CD14-positive monocyte (primary cell): ENCODE results near the gene SERPINB4. TPM values are rescaled to one million over a fixed set of nuclear protein-coding genes. Genes with fewer than 3 reads are reported as not detected.

Source experiments
- DNase-seq, 3 donors: peaks; one replicate each; pipeline ENCODE4 v3.0.0-alpha.2; 2011 to 2022
- H2AFZ ChIP-seq: 2 replicates; pipeline ENCODE4 v1.6.0; 2012; ENCODE audit warnings: mild to moderate bottlenecking, low read depth, low read length, inconsistent platforms; ENCODE audit not compliant: insufficient read depth, poor library complexity, severe bottlenecking
- H3K27ac ChIP-seq, 2 donors: 1 replicate in 1 of 2; 2 replicates in 1 of 2; pipeline ENCODE4 v1.5.1; 2012 to 2013; ENCODE audit warnings: low read length in 2 of 2, control low read depth in 1 of 2, inconsistent platforms in 1 of 2, low read depth in 1 of 2, mild to moderate bottlenecking in 1 of 2
- H3K27me3 ChIP-seq, 2 donors: one replicate each; pipeline versions ENCODE4 v1.6.0 to v1.6.1; 2011 to 2013; ENCODE audit warnings: low read length in 2 of 2; ENCODE audit not compliant: control insufficient read depth in 2 of 2, insufficient read depth in 2 of 2
- H3K36me3 ChIP-seq, 2 donors: replicated peaks in 1 of 2; 1 replicate in 1 of 2; 2 replicates in 1 of 2; pipeline versions ENCODE4 v1.5.1 to v1.6.1; 2012 to 2013; ENCODE audit warnings: low read length in 2 of 2, control low read depth in 1 of 2, inconsistent platforms in 1 of 2, mild to moderate bottlenecking in 1 of 2; ENCODE audit not compliant: insufficient read depth in 2 of 2, control insufficient read depth in 1 of 2
- H3K4me1 ChIP-seq, 2 donors: 1 replicate in 1 of 2; 2 replicates in 1 of 2; pipeline versions ENCODE4 v1.5.1 to v1.6.1; 2012 to 2013; ENCODE audit warnings: low read length in 2 of 2, control low read depth in 1 of 2, inconsistent platforms in 1 of 2, mild to moderate bottlenecking in 1 of 2, moderate library complexity in 1 of 2; ENCODE audit not compliant: insufficient read depth in 2 of 2, control insufficient read depth in 1 of 2
- H3K4me2 ChIP-seq: replicated peaks from 2 replicates; pipeline ENCODE3; 2012; ENCODE audit warnings: low read length, moderate library complexity, mild to moderate bottlenecking; ENCODE audit not compliant: poor library complexity, severe bottlenecking; ENCODE audit errors: extremely low read depth
- H3K4me3 ChIP-seq, 3 experiments: fragments of 200-600 bp in 1 of 3; sonication (generic) in 1 of 3; replicated peaks in 1 of 3; 1 replicate in 2 of 3; 2 replicates in 1 of 3; pipeline ENCODE4 v1.5.1; 2011 to 2013; ENCODE audit warnings: low read length in 3 of 3, mild to moderate bottlenecking in 3 of 3, control low read depth in 2 of 3, low read depth in 2 of 3, inconsistent platforms in 1 of 3, moderate library complexity in 1 of 3
- H3K79me2 ChIP-seq: 2 replicates; pipeline ENCODE4 v1.6.0; 2012; ENCODE audit warnings: mild to moderate bottlenecking, control low read depth, inconsistent platforms, low read length, moderate library complexity; ENCODE audit not compliant: insufficient read depth
- H3K9ac ChIP-seq: 2 replicates; pipeline ENCODE4 v1.6.0; 2017; ENCODE audit warnings: low read length, mild to moderate bottlenecking; ENCODE audit not compliant: insufficient read depth, poor library complexity, severe bottlenecking
- H3K9me3 ChIP-seq, 2 donors: replicated peaks in 1 of 2; 1 replicate in 1 of 2; 2 replicates in 1 of 2; pipeline versions ENCODE4 v1.5.1 to v1.6.1; 2012 to 2013; ENCODE audit warnings: low read length in 2 of 2, control low read depth in 1 of 2; ENCODE audit not compliant: control insufficient read depth in 1 of 2, insufficient read depth in 1 of 2
- H4K20me1 ChIP-seq: 2 replicates; pipeline ENCODE4 v1.6.0; 2012; ENCODE audit warnings: mild to moderate bottlenecking, low read length, control low read depth, moderate library complexity; ENCODE audit not compliant: insufficient read depth
- H3K27ac Mint-ChIP-seq, 7 donors: one replicate each; pipeline ENCODE4 v1.8.0; 2020; ENCODE audit warnings: mild to moderate bottlenecking in 7 of 7, mixed read lengths in 7 of 7, moderate library complexity in 6 of 7, inconsistent platforms in 2 of 7
- H3K27me3 Mint-ChIP-seq, 3 donors: one replicate each; pipeline ENCODE4 v1.8.0; 2021 to 2022; ENCODE audit warnings: low read depth in 3 of 3, mild to moderate bottlenecking in 3 of 3, mixed read lengths in 3 of 3, moderate library complexity in 3 of 3, inconsistent platforms in 1 of 3
- H3K36me3 Mint-ChIP-seq, 2 donors: one replicate each; pipeline ENCODE4 v1.8.0; 2020; ENCODE audit warnings: mixed read lengths in 2 of 2, inconsistent platforms in 1 of 2, mild to moderate bottlenecking in 1 of 2
- H3K4me1 Mint-ChIP-seq: one replicate; pipeline ENCODE4 v1.8.0; 2020; ENCODE audit warnings: mild to moderate bottlenecking, mixed read lengths
- H3K4me3 Mint-ChIP-seq, 2 donors: one replicate each; pipeline ENCODE4 v1.8.0; 2020; ENCODE audit warnings: mild to moderate bottlenecking in 2 of 2, mixed read lengths in 2 of 2, moderate library complexity in 1 of 2
- H3K9me3 Mint-ChIP-seq, 7 donors: one replicate each; pipeline ENCODE4 v1.8.0; 2020 to 2022; ENCODE audit warnings: mixed read lengths in 7 of 7, mild to moderate bottlenecking in 6 of 7, moderate library complexity in 6 of 7, inconsistent platforms in 2 of 7
- WGBS: methylation state at CpG from one replicate; pipeline ENCODE4 v1.1.5; 2013; ENCODE audit warnings: missing lambda C conversion rate; ENCODE audit not compliant: insufficient coverage; 5-methylcytosine and 5-hydroxymethylcytosine counted together
- intact Hi-C, 2 donors: fragments of 100-400 bp; cut with micrococcal nuclease; formaldehyde crosslinking; loops; one replicate each; pipeline versions ENCODE4 v1.15.0 to v1.15.1; 2023
- polyA plus RNA-seq, 3 donors: library from polyadenylated mRNA; depleted of rRNA in 1 of 3; unstranded in 2 of 3; stranded (reverse) in 1 of 3; fragments of 300-500 nt in 2 of 3; fragments of >200 nt in 1 of 3; fragmentation: Illumina TruSeq in 2 of 3; gene quantifications; 1 replicate in 2 of 3; 2 replicates in 1 of 3; pipeline ENCODE4 v1.2.3, GENCODE V29; 2012 to 2021
- TF ChIP-seq, protein P1 (sequence below): fragments of 200-600 bp; IDR thresholded peaks from one replicate; pipeline ENCODE4 v1.8.0; 2022; ENCODE audit warnings: antibody characterized with exemption, mild to moderate bottlenecking

SERPINB4 gene
- polyA plus RNA-seq, 3 donors: not detected

DNA sequence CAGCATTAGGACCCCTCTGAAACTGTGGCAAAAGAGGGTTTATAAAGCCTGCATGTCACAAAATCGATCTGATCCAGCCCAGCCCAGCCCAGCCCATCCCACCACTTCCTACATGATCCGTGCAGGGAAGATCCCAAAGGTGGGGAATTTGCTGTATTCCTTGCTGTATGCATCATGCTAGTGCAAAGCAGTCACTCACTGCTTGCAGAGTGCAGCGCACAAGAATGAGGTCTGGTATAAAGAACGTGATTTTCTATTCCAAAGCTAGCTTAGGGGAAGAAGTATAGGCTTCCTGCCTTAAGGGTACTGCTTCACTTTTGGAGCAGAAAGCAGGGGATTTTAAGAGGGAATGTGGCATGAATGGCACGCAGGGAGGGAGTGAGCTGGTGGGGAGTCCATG lies 39.8 kb upstream of the SERPINB4 start:
- Mint-ChIP-seq H3K36me3 (no peaks in the 10 kb centered on the region), H3K4me3 (no peak overlapping the region), H3K27ac (no peak overlapping the region), H3K4me1 (no peaks in the 10 kb centered on the region), H3K27me3 (peaks cover 7 to 14% (median 7%) of the 10 kb centered on the region in 3 donors), H3K9me3 (peaks cover 0 to 13% (median 2%) of the 10 kb centered on the region in 7 donors)
- H3K36me3 ChIP-seq: no peaks in the 10 kb centered on the region
- intact Hi-C loops: no loop called here
- H4K20me1 ChIP-seq: no peaks in the 10 kb centered on the region
- WGBS: 98% methylated on average over 3 of the region's 5 CpGs
- peaks cover 0 to 7% of the 10 kb centered on the region in 2 donors for H3K9me3 ChIP-seq
- peaks cover 0 to 3% of the 10 kb centered on the region in 2 donors for H3K27me3 ChIP-seq
- no peak overlapping the region for H3K4me2 ChIP-seq
- no peak overlapping the region for H3K4me3 ChIP-seq
- no peak overlapping the region for H3K27ac ChIP-seq
- H2AFZ ChIP-seq: no peak overlapping the region
- H3K79me2 ChIP-seq: no peaks in the 10 kb centered on the region
- no peak for DNase-seq
- no peak overlapping the region for H3K9ac ChIP-seq
- TF ChIP-seq, protein P1, sequence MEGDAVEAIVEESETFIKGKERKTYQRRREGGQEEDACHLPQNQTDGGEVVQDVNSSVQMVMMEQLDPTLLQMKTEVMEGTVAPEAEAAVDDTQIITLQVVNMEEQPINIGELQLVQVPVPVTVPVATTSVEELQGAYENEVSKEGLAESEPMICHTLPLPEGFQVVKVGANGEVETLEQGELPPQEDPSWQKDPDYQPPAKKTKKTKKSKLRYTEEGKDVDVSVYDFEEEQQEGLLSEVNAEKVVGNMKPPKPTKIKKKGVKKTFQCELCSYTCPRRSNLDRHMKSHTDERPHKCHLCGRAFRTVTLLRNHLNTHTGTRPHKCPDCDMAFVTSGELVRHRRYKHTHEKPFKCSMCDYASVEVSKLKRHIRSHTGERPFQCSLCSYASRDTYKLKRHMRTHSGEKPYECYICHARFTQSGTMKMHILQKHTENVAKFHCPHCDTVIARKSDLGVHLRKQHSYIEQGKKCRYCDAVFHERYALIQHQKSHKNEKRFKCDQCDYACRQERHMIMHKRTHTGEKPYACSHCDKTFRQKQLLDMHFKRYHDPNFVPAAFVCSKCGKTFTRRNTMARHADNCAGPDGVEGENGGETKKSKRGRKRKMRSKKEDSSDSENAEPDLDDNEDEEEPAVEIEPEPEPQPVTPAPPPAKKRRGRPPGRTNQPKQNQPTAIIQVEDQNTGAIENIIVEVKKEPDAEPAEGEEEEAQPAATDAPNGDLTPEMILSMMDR: no peak
- no peaks in the 10 kb centered on the region for H3K4me1 ChIP-seq

DNA sequence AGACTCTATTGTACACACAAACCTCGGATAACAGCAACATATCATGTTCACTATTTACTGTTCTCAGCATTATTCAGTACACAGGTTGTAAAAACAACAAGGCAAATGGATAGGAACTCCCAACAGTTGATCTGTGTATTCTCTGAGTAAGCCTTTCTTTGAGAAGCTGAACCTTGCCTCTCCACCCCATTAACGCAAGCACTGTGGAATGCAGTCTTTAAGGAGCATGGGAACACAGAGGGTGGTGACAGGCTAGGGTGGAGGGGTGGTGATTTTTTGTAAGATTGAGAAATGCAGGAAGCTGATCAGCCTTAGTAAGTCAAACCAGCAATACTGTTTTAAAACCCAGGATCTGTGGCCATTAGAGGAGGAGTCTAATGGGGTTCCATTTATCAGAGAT lies 39.1 kb upstream of the SERPINB4 start:
- intact Hi-C loops: no loop called here
- TF ChIP-seq, protein P1: no peak
- Mint-ChIP-seq H3K36me3 (no peaks in the 10 kb centered on the region), H3K27me3 (peaks cover 4 to 14% (median 7%) of the 10 kb centered on the region in 3 donors), H3K4me1 (peaks cover 1% of the 10 kb centered on the region), H3K9me3 (peaks cover 0 to 13% (median 2%) of the 10 kb centered on the region in 7 donors), H3K27ac (no peak overlapping the region), H3K4me3 (no peak overlapping the region)
- DNase-seq: no peak
- Histone ChIP-seq H3K27me3 (peaks cover 0 to 3% of the 10 kb centered on the region in 2 donors), H3K4me3 (no peak overlapping the region), H3K9ac (no peak overlapping the region), H2AFZ (no peak overlapping the region), H3K4me2 (no peak overlapping the region), H3K36me3 (no peaks in the 10 kb centered on the region), H3K4me1 (peaks cover 2% of the 10 kb centered on the region in 2 donors), H3K27ac (no peak overlapping the region), H3K9me3 (peaks cover 0 to 7% of the 10 kb centered on the region in 2 donors), H4K20me1 (no peaks in the 10 kb centered on the region), H3K79me2 (no peaks in the 10 kb centered on the region)
- WGBS: 67% methylated on average over 1 of the region's 2 CpGs
